CD4-positive, alpha-beta T cell (primary cell): ENCODE measurements around the gene GMPPB. TPM values are rescaled to one million over a fixed set of nuclear protein-coding genes. Genes with fewer than 3 reads are reported as not detected.
A peak's percentile ranks its signal among the peaks of the same experiment; 100 is the strongest.

Experiments used
- ATAC-seq: fragments of 200-7000 bp; cut with Tn5 transposase; one replicate; pipeline ENCODE4 v1.10.0; 2022; ENCODE audit warnings: mild to moderate bottlenecking; ENCODE audit not compliant: poor library complexity
- CTCF ChIA-PET: fragments of 350-600 bp; sonication (Branson Sonifier 250); formaldehyde crosslinking; loops from one replicate; lab custom pipeline; 2021; ENCODE audit warnings: antibody characterized with exemption, inconsistent platforms; lab: Charles Lee
- POLR2A ChIA-PET: fragments of 350-600 bp; sonication (Branson Sonifier 250); formaldehyde crosslinking; loops from one replicate; lab custom pipeline; 2021; ENCODE audit warnings: antibody characterized with exemption, inconsistent platforms; lab: Charles Lee
- DNase-seq, 14 experiments: peaks; one replicate each; pipeline ENCODE4 v3.0.0-alpha.2; 2013 to 2020; ENCODE audit warnings: mixed read lengths in 2 of 14
- H3K27ac ChIP-seq, 2 donors: one replicate each; pipeline versions ENCODE4 v1.5.1 to v1.7.0; 2013; ENCODE audit warnings: low read length in 2 of 2, low read depth in 1 of 2, mild to moderate bottlenecking in 1 of 2
- H3K27me3 ChIP-seq, 2 experiments: 1 replicate in 1 of 2; 2 replicates in 1 of 2; pipeline versions ENCODE4 v1.6.1 to v1.7.0; 2013; ENCODE audit warnings: low read length in 2 of 2, control low read depth in 1 of 2, mild to moderate bottlenecking in 1 of 2, moderate library complexity in 1 of 2; ENCODE audit not compliant: insufficient read depth in 2 of 2, control insufficient read depth in 1 of 2
- H3K36me3 ChIP-seq: one replicate; pipeline ENCODE4 v1.6.1; 2013; ENCODE audit warnings: low read length, control low read depth; ENCODE audit not compliant: insufficient read depth
- H3K4me1 ChIP-seq: one replicate; pipeline ENCODE4 v1.6.1; 2013; ENCODE audit warnings: low read length, control low read depth; ENCODE audit not compliant: insufficient read depth
- H3K4me3 ChIP-seq: one replicate; pipeline ENCODE4 v1.5.1; 2013; ENCODE audit warnings: mild to moderate bottlenecking, low read length, moderate library complexity
- H3K9me3 ChIP-seq, 2 experiments: 1 replicate in 1 of 2; 2 replicates in 1 of 2; pipeline versions ENCODE4 v1.6.1 to v1.7.0; 2013; ENCODE audit warnings: low read length in 2 of 2, mild to moderate bottlenecking in 2 of 2, control low read depth in 1 of 2, moderate library complexity in 1 of 2; ENCODE audit not compliant: control insufficient read depth in 1 of 2, insufficient read depth in 1 of 2
- H3K27ac Mint-ChIP-seq: one replicate; pipeline ENCODE4 v1.8.0; 2020; ENCODE audit warnings: mixed read lengths
- H3K27me3 Mint-ChIP-seq: one replicate; pipeline ENCODE4 v1.8.0; 2021; ENCODE audit warnings: mixed read lengths
- H3K36me3 Mint-ChIP-seq: one replicate; pipeline ENCODE4 v1.8.0; 2021; ENCODE audit warnings: low read depth, mixed read lengths
- H3K4me1 Mint-ChIP-seq: one replicate; pipeline ENCODE4 v1.8.0; 2021; ENCODE audit warnings: low read depth, mixed read lengths
- H3K4me3 Mint-ChIP-seq: one replicate; pipeline ENCODE4 v1.8.0; 2020; ENCODE audit warnings: mild to moderate bottlenecking, mixed read lengths
- H3K9me3 Mint-ChIP-seq: one replicate; pipeline ENCODE4 v1.8.0; 2020; ENCODE audit warnings: mixed read lengths
- CTCF ChIP-seq: fragments of 200-600 bp; IDR thresholded peaks from one replicate; pipeline ENCODE4 v1.8.0; 2022; ENCODE audit warnings: antibody characterized with exemption, mild to moderate bottlenecking
- intact Hi-C, 2 experiments: fragments of 100-400 bp; cut with DNase I in 1 of 2; cut with micrococcal nuclease in 1 of 2; formaldehyde crosslinking; loops; one replicate each; pipeline versions ENCODE4 v1.15.1 to v1.9.0; 2023 to 2025; cut with DNase I, micrococcal nuclease
- total RNA-seq, 174 experiments: library from RNA in 2 of 174; stranded (reverse) in 2 of 174; gene quantifications; one replicate each; pipeline ENCODE4 v1.2.3 and lab custom pipeline; 2021 to 2026

The GMPPB gene
- total RNA-seq, 2 experiments from 2014 or later, result 39.0 to 41.4 TPM

- H3K27ac ChIP-seq, result peak within 1 kb of the TSS; percentile 32 to 48
- H3K36me3 ChIP-seq, result peaks cover 39% of the 10 kb centered on the region
- H3K4me3 ChIP-seq, result peak within 1 kb of the TSS; percentile 80
- peak within 1 kb of the TSS; percentile 95 for H3K27ac Mint-ChIP-seq
- intact Hi-C loops, result loop anchor here (2.0 kb wide), 2 partner anchors 17 to 67 kb away; partner anchors contain the start of gene IP6K1 (in 2 of the 2)
- H3K4me1 Mint-ChIP-seq, result peaks cover 44% of the 10 kb centered on the region
- H3K9me3 ChIP-seq, result no peaks in the 10 kb centered on the region
- H3K4me3 Mint-ChIP-seq, result peak within 1 kb of the TSS; percentile 96
- H3K27me3 ChIP-seq, result no peaks in the 10 kb centered on the region
- CTCF ChIA-PET, result interaction anchor here (0.7 to 2.2 kb wide), 9 partner anchors 12 to 179 kb away, joined by 3 to 8 read pairs (median 4); no protein-coding TSS in a partner anchor
- DNase-seq, result peak; percentile 71 to 94 (median 89)
- H3K4me1 ChIP-seq, result peaks cover 36% of the 10 kb centered on the region
- peak; percentile 78 for TF ChIP-seq CTCF
- peak; percentile 78 for ATAC-seq
- no peaks in the 10 kb centered on the region for H3K9me3 Mint-ChIP-seq
- peaks cover 25% of the 10 kb centered on the region for H3K36me3 Mint-ChIP-seq
- POLR2A ChIA-PET, result interaction anchor here (0.5 to 3.9 kb wide), 4 partner anchors 68 to 625 kb away, joined by 3 to 18 read pairs (median 9); partner anchors contain the start of genes INKA1, IP6K1 and QRICH1
- no peaks in the 10 kb centered on the region for H3K27me3 Mint-ChIP-seq
Measured at GRCh38 chr3:49719214-49719884, 4.4 kb downstream of the GMPPB start, which contains the start of gene AMIGO3. TSS of gene AMIGO3 (minus strand) at chr3:49719684. CDS start at chr3:49719465, 219 bp downstream.

- Histone ChIP-seq H3K4me1 (peaks cover 33% of the 10 kb centered on the region), H3K27ac (no peak overlapping the region), H3K36me3 (peaks cover 39% of the 10 kb centered on the region), H3K27me3 (no peaks in the 10 kb centered on the region), H3K9me3 (no peaks in the 10 kb centered on the region), H3K4me3 (peak overlapping the region; percentile 80)
- H3K9me3 Mint-ChIP-seq, result no peaks in the 10 kb centered on the region
- no peak for TF ChIP-seq CTCF
- peak overlapping the region; percentile 95 for H3K27ac Mint-ChIP-seq
- H3K27me3 Mint-ChIP-seq, result no peaks in the 10 kb centered on the region
- POLR2A ChIA-PET, result interaction anchor here (0.5 to 3.9 kb wide), 4 partner anchors 68 to 625 kb away, joined by 3 to 18 read pairs (median 9); partner anchors contain the start of genes INKA1, IP6K1 and QRICH1
- CTCF ChIA-PET, result interaction anchor here (1.2 to 2.2 kb wide), 7 partner anchors 13 to 179 kb away, joined by 3 to 8 read pairs (median 4); no protein-coding TSS in a partner anchor
- H3K4me1 Mint-ChIP-seq, result peaks cover 38% of the 10 kb centered on the region
- DNase-seq (peak in 1 of 14 experiments; percentile 16), ATAC-seq (no peak)
- H3K4me3 Mint-ChIP-seq, result peak overlapping the region; percentile 96
- intact Hi-C loops, result loop anchor here (2.0 kb wide), 2 partner anchors 16 to 68 kb away; partner anchors contain the start of gene IP6K1 (in 2 of the 2)
- H3K36me3 Mint-ChIP-seq, result peaks cover 23% of the 10 kb centered on the region
Measured at GRCh38 chr3:49718858-49719213, 4.9 kb downstream of the GMPPB start.

DNA sequence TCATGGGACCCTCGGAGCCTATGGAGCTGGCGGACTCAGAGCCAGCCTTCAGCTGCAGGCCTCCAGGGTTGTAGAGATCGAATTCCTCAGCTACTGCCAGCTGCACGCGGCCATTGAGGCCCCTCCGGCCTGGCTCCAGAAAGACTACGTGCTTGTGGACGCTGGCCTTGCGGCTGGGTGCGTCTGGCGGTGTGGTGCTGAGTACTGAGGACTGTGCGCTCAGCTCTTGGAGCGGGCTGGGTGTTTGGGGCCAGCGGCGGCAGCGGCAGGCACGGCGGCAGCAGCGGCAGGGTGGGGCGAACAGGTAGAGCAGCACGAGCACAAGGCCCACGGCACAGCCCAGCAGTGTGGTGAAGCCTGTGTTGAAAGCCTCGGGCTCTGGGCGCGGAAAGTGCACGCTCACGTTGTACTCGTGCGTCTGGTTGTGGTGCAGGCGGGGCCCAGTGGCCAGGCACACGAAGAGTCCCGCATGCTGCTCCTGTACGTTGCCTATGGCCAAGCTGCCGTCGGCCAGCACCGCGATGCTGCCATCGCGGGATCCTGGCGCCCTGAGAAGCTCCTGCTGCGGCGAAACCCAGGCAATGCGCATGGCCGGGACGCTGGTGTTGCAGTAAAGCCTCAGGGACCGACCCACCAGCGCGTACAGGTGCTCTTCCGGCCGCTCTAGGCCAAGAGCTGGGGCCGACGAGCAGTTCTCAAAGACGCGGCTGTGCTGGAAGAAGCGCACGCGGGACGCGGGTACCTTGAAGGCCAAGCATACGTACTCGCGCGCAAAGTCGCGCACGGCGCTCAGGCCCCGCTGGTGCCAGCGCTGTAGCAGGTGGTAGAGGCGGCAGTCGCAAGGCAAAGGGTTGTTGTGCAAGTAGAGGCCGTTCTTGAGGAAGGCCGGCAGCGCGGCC, 5.5 kb downstream of the GMPPB start:
- TF ChIP-seq CTCF, result no peak
- intact Hi-C loops, result loop anchor here (2.0 kb wide), 2 partner anchors 15 to 69 kb away; partner anchors contain the start of gene IP6K1 (in 2 of the 2)
- Mint-ChIP-seq H3K4me3 (peak overlapping the region; percentile 96), H3K4me1 (peaks cover 34% of the 10 kb centered on the region), H3K27ac (peak overlapping the region; percentile 95), H3K36me3 (peaks cover 20% of the 10 kb centered on the region), H3K9me3 (no peaks in the 10 kb centered on the region), H3K27me3 (no peaks in the 10 kb centered on the region)
- peaks cover 34% of the 10 kb centered on the region for H3K4me1 ChIP-seq
- H3K27ac ChIP-seq, result no peak overlapping the region
- POLR2A ChIA-PET, result interaction anchor here (2.0 to 3.9 kb wide), 2 partner anchors 69 to 85 kb away, joined by 15 to 18 read pairs; partner anchors contain the start of genes INKA1 and IP6K1
- peak overlapping the region; percentile 80 for H3K4me3 ChIP-seq
- no peaks in the 10 kb centered on the region for H3K9me3 ChIP-seq
- ATAC-seq (no peak), DNase-seq (peak in 2 of 14 experiments; percentile 9 to 45)
- H3K27me3 ChIP-seq, result no peaks in the 10 kb centered on the region
- CTCF ChIA-PET, result interaction anchor here (1.2 to 2.2 kb wide), 7 partner anchors 14 to 178 kb away, joined by 3 to 8 read pairs (median 4); no protein-coding TSS in a partner anchor
- peaks cover 39% of the 10 kb centered on the region for H3K36me3 ChIP-seq
